GM23248 (cell line): ENCODE data around the gene CAMP.

Source experiments
- EZH2 ChIP-seq: fragments of 200-600 bp; sonication (generic); IDR thresholded peaks from 2 replicates; pipeline ENCODE4 v1.6.1; 2018; ENCODE audit warnings: antibody characterized with exemption, mild to moderate bottlenecking; ENCODE audit not compliant: insufficient read depth, poor library complexity, severe bottlenecking
- EZH2phosphoT487 ChIP-seq: fragments of 200-600 bp; sonication (generic); IDR thresholded peaks from 2 replicates; pipeline ENCODE4 v1.6.1; 2018; ENCODE audit warnings: antibody characterized with exemption, moderate library complexity, mild to moderate bottlenecking, low read depth; ENCODE audit not compliant: insufficient read depth

DNA sequence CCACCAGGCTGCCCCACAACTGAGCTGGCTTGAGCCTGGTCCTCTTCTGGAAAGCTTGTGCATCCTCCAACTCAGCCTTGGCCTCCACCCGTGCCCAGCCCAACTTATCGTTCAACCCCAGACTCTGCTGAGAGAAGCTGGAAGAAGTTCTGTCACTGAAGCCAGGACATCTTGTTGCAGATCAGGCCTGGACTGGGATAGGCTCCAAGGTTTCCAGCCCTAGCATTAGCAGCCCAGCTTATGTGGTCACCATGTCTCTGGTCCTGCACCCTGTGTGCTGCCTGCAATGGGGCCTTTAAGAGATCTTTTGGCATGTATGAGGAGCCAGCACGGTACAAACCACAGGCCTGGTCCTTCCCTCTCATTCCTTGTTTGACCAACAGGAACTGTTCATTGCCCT, 15.2 kb upstream of the CAMP start:
- TF ChIP-seq EZH2: no peak
- no peak for TF ChIP-seq EZH2phosphoT487
